ENCODE results near the gene NRDE2.

- TF ChIP-seq NFATC4 (CRISPR knock-in tag; IDR thresholded peaks at IDR 0.05) = no peak
- TF ChIP-seq MAX (CRISPR knock-in tag; IDR thresholded peaks at IDR 0.05) = no peak
- no peak for TF ChIP-seq STAT6 (CRISPR knock-in tag; conservative IDR thresholded peaks at IDR 0.05; ENCODE audit: low read depth)
- no peak for TF ChIP-seq PRDM15 (CRISPR knock-in tag; IDR thresholded peaks at IDR 0.05)
- TF ChIP-seq ESRRA (CRISPR knock-in tag; IDR thresholded peaks at IDR 0.05; ENCODE audit: borderline replicate concordance) = no peak
- TF ChIP-seq CTCF (IDR thresholded peaks at IDR 0.05) = no peak
- no peak for TF ChIP-seq ELF4 (CRISPR knock-in tag; IDR thresholded peaks at IDR 0.05; ENCODE audit: low read depth)
- TF ChIP-seq ATF2 (CRISPR knock-in tag; IDR thresholded peaks at IDR 0.05; ENCODE audit: borderline replicate concordance, low read depth) = no peak
- TF ChIP-seq ZNF512 (CRISPR knock-in tag; IDR thresholded peaks at IDR 0.05; ENCODE audit: borderline replicate concordance) = no peak
- TF ChIP-seq AFF4 (CRISPR knock-in tag; IDR thresholded peaks at IDR 0.05; ENCODE audit: borderline replicate concordance) = no peak
- no peak for TF ChIP-seq MLX (CRISPR knock-in tag; IDR thresholded peaks at IDR 0.05)
These were observed 12.8 kb upstream of the NRDE2 start for GRCh38 chr14:90344331-90345238.
